Esophagus squamous epithelium (tissue), 5 donors: ENCODE data around the gene ACACA. TPM values are rescaled to one million over a fixed set of nuclear protein-coding genes. Genes with fewer than 3 reads are reported as not detected.
"Not testable (repeated sequence)": the region's sequence is repeated elsewhere in the genome, so short reads cannot be mapped to it uniquely, and the experiment has no call there.

Experiments
- DNase-seq: peaks from one replicate; lab custom pipeline; 2025; lab: John Stamatoyannopoulos, UW
- H3K27ac ChIP-seq, 4 donors: fragments of 200-600 bp; sonication (generic); one replicate each; pipeline ENCODE4 v1.5.1; 2016 to 2019; ENCODE audit warnings: mild to moderate bottlenecking in 1 of 4
- H3K27me3 ChIP-seq, 4 donors: fragments of 200-600 bp; sonication (generic); 1 replicate in 3 of 4; 2 replicates in 1 of 4; pipeline versions ENCODE4 v1.5.1 to v1.6.0; 2017 to 2021; ENCODE audit warnings: antibody characterized with exemption in 1 of 4
- H3K36me3 ChIP-seq, 3 donors: fragments of 200-600 bp; sonication (generic); one replicate each; pipeline ENCODE4 v1.5.1; 2016 to 2019
- H3K4me1 ChIP-seq, 3 donors: fragments of 200-600 bp; sonication (generic); one replicate each; pipeline ENCODE4 v1.5.1; 2017 to 2019
- H3K4me3 ChIP-seq, 4 donors: fragments of 200-600 bp; sonication (generic); 1 replicate in 3 of 4; 2 replicates in 1 of 4; pipeline ENCODE4 v1.5.1; 2016 to 2019; ENCODE audit warnings: mild to moderate bottlenecking in 2 of 4, moderate library complexity in 1 of 4
- H3K9me3 ChIP-seq, 3 donors: fragments of 200-600 bp; sonication (generic); one replicate each; pipeline ENCODE4 v1.5.1; 2016 to 2019
- CTCF ChIP-seq, 6 experiments: fragments of 450-650 bp in 4 of 6; fragments of 200-600 bp in 2 of 6; sonication (generic) in 2 of 6; IDR thresholded peaks; one replicate each; pipeline ENCODE4 v1.5.1; 2016 to 2019; ENCODE audit warnings: antibody characterized with exemption in 6 of 6, mild to moderate bottlenecking in 4 of 6, moderate library complexity in 4 of 6
- POLR2A ChIP-seq, 4 donors: fragments of 450-650 bp; IDR thresholded peaks; one replicate each; pipeline ENCODE4 v1.6.1; 2017; ENCODE audit warnings: antibody characterized with exemption in 4 of 4, mild to moderate bottlenecking in 4 of 4, moderate library complexity in 3 of 4
- WGBS, 2 donors: methylation state at CpG; one replicate each; pipeline ENCODE4 v1.1.5; 2018; 5-methylcytosine and 5-hydroxymethylcytosine counted together
- intact Hi-C: fragments of 100-400 bp; cut with DNase I; formaldehyde crosslinking; loops from one replicate; pipeline ENCODE4 v1.15.0; 2022
- total RNA-seq, 4 donors: library from RNA; depleted of rRNA; stranded (reverse); fragments of >200 nt; gene quantifications; one replicate each; pipeline ENCODE4 v1.1.0, GENCODE V29; 2016
- donor health status: DM: yes; HTN: yes; CAD: no.

The ACACA gene
- 10 to 100 TPM; 34.5 to 81.0 (median 55.8) TPM for total RNA-seq

GRCh38 chr17:37406635-37407461, at the start of gene ACACA, which contains the start of gene TADA2A:
ACACA (minus strand) TSS chr17:37406836; CDS start chr17:37406299, 537 bp downstream.
TADA2A (plus strand) TSS chr17:37406886; CDS start chr17:37411366, 4,480 bp downstream.
- Histone ChIP-seq H3K4me3 (peak within 1 kb of the TSS; percentile 80 to 95 (median 86)), H3K4me1 (peaks cover 7 to 36% (median 19%) of the 10 kb centered on the region in 3 donors), H3K27me3 (no peaks in the 10 kb centered on the region), H3K36me3 (peaks cover 0 to 18% (median 8%) of the 10 kb centered on the region in 3 donors), H3K9me3 (no peaks in the 10 kb centered on the region), H3K27ac (peak within 1 kb of the TSS; percentile 93 to 99 (median 96))
- intact Hi-C loops, result no loop called here
- DNase-seq, result no peak
- TF ChIP-seq POLR2A (IDR thresholded peaks at IDR 0.05) (peak in 3 of 4 donors; percentile 41 to 70 (median 65)), CTCF (IDR thresholded peaks at IDR 0.05) (peak in 3 of 6 experiments; percentile 19 to 46 (median 28))
- 0% methylated on average over 6 of the region's 98 CpGs; no CpG with 5 or more reads in 1 of the 2 donors for WGBS, 2 donors

GRCh38 chr17:37450112-37450511, 43.5 kb upstream of the ACACA start:
- H3K9me3 ChIP-seq, result no peaks in the 10 kb centered on the region
- no peaks in the 10 kb centered on the region for H3K27me3 ChIP-seq
- intact Hi-C loops, result no loop called here
- H3K4me1 ChIP-seq, result peaks cover 3 to 79% (median 6%) of the 10 kb centered on the region in 3 donors
- TF ChIP-seq POLR2A (IDR thresholded peaks at IDR 0.05) (no peak), CTCF (IDR thresholded peaks at IDR 0.05) (no peak)
- H3K27ac ChIP-seq, result peak overlapping the region; percentile 60 to 82 (median 76)
- WGBS, 2 donors, result 55 to 68% methylated on average over 6 of the region's 6 CpGs
- no peak for DNase-seq
- H3K4me3 ChIP-seq, result no peak overlapping the region
- H3K36me3 ChIP-seq, result peaks cover 0 to 30% (median 0%) of the 10 kb centered on the region in 3 donors

- no peaks in the 10 kb centered on the region for H3K9me3 ChIP-seq
- no peak overlapping the region for H3K4me3 ChIP-seq
- TF ChIP-seq CTCF (IDR thresholded peaks at IDR 0.05) (no peak), POLR2A (IDR thresholded peaks at IDR 0.05) (no peak)
- peaks cover 0 to 55% (median 0%) of the 10 kb centered on the region in 3 donors for H3K36me3 ChIP-seq
- H3K27ac ChIP-seq, result peak overlapping the region in 2 of 4 donors; percentile 30 to 59
- DNase-seq, result no peak
- 86 to 88% methylated on average over 1 of the region's 1 CpG for WGBS, 2 donors
- intact Hi-C loops, result no loop called here
- no peaks in the 10 kb centered on the region for H3K27me3 ChIP-seq
- H3K4me1 ChIP-seq, result peaks cover 3 to 69% (median 6%) of the 10 kb centered on the region in 3 donors
Measured at GRCh38 chr17:37447641-37448040, 41.0 kb upstream of the ACACA start.

- H3K4me3 ChIP-seq, result no peak overlapping the region
- H3K27ac ChIP-seq, result peak overlapping the region in 2 of 4 donors; percentile 55 to 59
- no peak for DNase-seq
- intact Hi-C loops, result no loop called here
- H3K9me3 ChIP-seq, result no peaks in the 10 kb centered on the region
- WGBS, 2 donors, result 32 to 51% methylated on average over 4 of the region's 4 CpGs
- no peak for TF ChIP-seq POLR2A (IDR thresholded peaks at IDR 0.05)
- no peak for TF ChIP-seq CTCF (IDR thresholded peaks at IDR 0.05)
- H3K4me1 ChIP-seq, result peaks cover 3 to 60% (median 6%) of the 10 kb centered on the region in 3 donors
- peaks cover 0 to 71% (median 10%) of the 10 kb centered on the region in 3 donors for H3K36me3 ChIP-seq
- H3K27me3 ChIP-seq, result no peaks in the 10 kb centered on the region
Measured at GRCh38 chr17:37446027-37446426, 39.4 kb upstream of the ACACA start.

- DNase-seq, H3K9me3 ChIP-seq, H3K27ac ChIP-seq, intact Hi-C loops, H3K27me3 ChIP-seq, H3K4me3 ChIP-seq: not testable (repeated sequence)
- WGBS, 2 donors, result 80 to 83% methylated on average over 8 to 11 of the region's 12 CpGs
- peaks cover 0 to 15% (median 0%) of the 10 kb centered on the region in 3 donors for H3K4me1 ChIP-seq
- H3K36me3 ChIP-seq, result peaks cover 6 to 94% (median 21%) of the 10 kb centered on the region in 3 donors
Measured at GRCh38 chr17:37441369-37442014, 34.9 kb upstream of the ACACA start.
